HepG2 (cell line): ENCODE data around the gene AGT. TPM values are rescaled to one million over a fixed set of nuclear protein-coding genes. Genes with fewer than 3 reads are reported as not detected.

Experiments
- CEBPG ChIP-seq: IDR thresholded peaks from 2 replicates; pipeline ENCODE4 v1.6.1; 2016
- GMEB1 ChIP-seq: sonication (generic); formaldehyde crosslinking; IDR thresholded peaks from 2 replicates; pipeline ENCODE4 v1.5.1; 2020; ENCODE audit warnings: missing genetic modification reagents, mild to moderate bottlenecking, borderline replicate concordance
- IKZF5 ChIP-seq: IDR thresholded peaks from 2 replicates; pipeline ENCODE4 v1.6.1; 2018; ENCODE audit warnings: missing genetic modification reagents, mild to moderate bottlenecking, missing compliant biosample characterization
- ISX ChIP-seq: sonication (generic); formaldehyde crosslinking; conservative IDR thresholded peaks from 2 replicates; pipeline ENCODE4 v1.5.0; 2020; ENCODE audit warnings: missing genetic modification reagents
- MAFF ChIP-seq: IDR thresholded peaks from 2 replicates; pipeline ENCODE4 v1.6.1; 2011; ENCODE audit warnings: low read depth, low read length, improper control_type of control experiment
- NR2C2 ChIP-seq: sonication (generic); formaldehyde crosslinking; IDR thresholded peaks from 2 replicates; pipeline ENCODE4 v1.4.0; 2020; ENCODE audit warnings: missing genetic modification reagents, mild to moderate bottlenecking, moderate library complexity, borderline replicate concordance
- PBX3 ChIP-seq: sonication (generic); formaldehyde crosslinking; IDR thresholded peaks from 2 replicates; pipeline ENCODE4 v1.8.1; 2023; ENCODE audit warnings: missing genetic modification reagents, inconsistent platforms, borderline replicate concordance
- RAD51 ChIP-seq: fragments of 450-650 bp; IDR thresholded peaks from 2 replicates; pipeline ENCODE4 v1.6.1; 2016; ENCODE audit warnings: borderline replicate concordance
- RXRB ChIP-seq: IDR thresholded peaks from 2 replicates; pipeline ENCODE4 v1.6.1; 2016; ENCODE audit warnings: borderline replicate concordance, missing genetic modification reagents, missing compliant biosample characterization
- SOX13 ChIP-seq, 3 experiments: fragments of 450-650 bp in 1 of 3; sonication (generic) in 1 of 3; formaldehyde crosslinking in 1 of 3; IDR thresholded peaks in 2 of 3; conservative IDR thresholded peaks in 1 of 3; 2 replicates each; pipeline versions ENCODE4 v1.5.0 to v1.6.1; 2016 to 2020; ENCODE audit warnings: antibody characterized with exemption in 1 of 3, mild to moderate bottlenecking in 1 of 3, missing compliant biosample characterization in 1 of 3, missing genetic modification reagents in 1 of 3, moderate library complexity in 1 of 3
- SOX5 ChIP-seq: IDR thresholded peaks from 2 replicates; pipeline ENCODE4 v1.6.1; 2016; ENCODE audit warnings: borderline replicate concordance
- SRSF1 ChIP-seq: fragments of 200-400 bp; formaldehyde crosslinking; optimal IDR thresholded peaks from 2 replicates; pipeline ENCODE3; 2017; ENCODE audit warnings: mild to moderate bottlenecking, low read depth, low read length, moderate library complexity
- TEF ChIP-seq: sonication (generic); formaldehyde crosslinking; IDR thresholded peaks from 2 replicates; pipeline ENCODE4 v1.5.0; 2020; ENCODE audit warnings: missing genetic modification reagents
- ZBTB43 ChIP-seq: sonication (generic); formaldehyde crosslinking; conservative IDR thresholded peaks from 2 replicates; pipeline ENCODE4 v1.4.0; 2020; ENCODE audit warnings: missing genetic modification reagents
- ZNF138 ChIP-seq: sonication (generic); formaldehyde crosslinking; IDR thresholded peaks from 2 replicates; pipeline ENCODE4 v1.5.0; 2020; ENCODE audit warnings: mild to moderate bottlenecking, low read depth, missing genetic modification reagents
- ZNF207 ChIP-seq: fragments of 450-650 bp; IDR thresholded peaks from 2 replicates; pipeline ENCODE4 v1.6.1; 2016; ENCODE audit warnings: antibody characterized with exemption, borderline replicate concordance
- ZNF354B ChIP-seq: sonication (generic); formaldehyde crosslinking; IDR thresholded peaks from 2 replicates; pipeline ENCODE4 v1.8.0; 2022; ENCODE audit warnings: mild to moderate bottlenecking, missing genetic modification reagents
- ZNF414 ChIP-seq: sonication (generic); formaldehyde crosslinking; IDR thresholded peaks from 2 replicates; pipeline ENCODE4 v1.5.0; 2020; ENCODE audit warnings: missing genetic modification reagents
- ZNF562 ChIP-seq: sonication (generic); formaldehyde crosslinking; IDR thresholded peaks from 2 replicates; pipeline ENCODE4 v1.8.0; 2022; ENCODE audit warnings: missing genetic modification reagents, borderline replicate concordance
- polyA plus RNA-seq, 8 experiments: library from polyadenylated mRNA; depleted of rRNA in 3 of 8; stranded (reverse) in 7 of 8; unstranded in 1 of 8; fragments of >200 nt; fragmentation: Illumina TruSeq in 4 of 8; extraction: Trizol in 4 of 8; gene quantifications; 2 replicates each; pipeline versions ENCODE4 v1.2.1 to v1.2.3, GENCODE V29; 2011 to 2016; ENCODE audit warnings: low read depth in 4 of 8, missing spikeins in 1 of 8, mixed read lengths in 1 of 8; ENCODE audit not compliant: insufficient read depth in 1 of 8
- total RNA-seq, 5 experiments: library from RNA; depleted of rRNA; stranded (reverse); fragments of >200 nt; fragmentation: Illumina TruSeq; extraction: Trizol; gene quantifications; 2 replicates each; pipeline ENCODE4 v1.2.3, GENCODE V29; 2016; ENCODE audit warnings: low read depth in 1 of 5

Gene AGT
- total and polyA plus RNA-seq, 2 of the 13 experiments (the other 11 are each of a cell fraction or from before 2014, with no cell fraction given) = 892 to 2,071 TPM

GRCh38 chr1:230702934-230703678 is 10.8 kb downstream of the AGT start (continued):
- TF ChIP-seq ZNF354B (CRISPR knock-in tag) = 0 out of 2 replicates have a peak, but pooled peaks have one; percentile 87
- TF ChIP-seq SOX5 (CRISPR knock-in tag) = peak; percentile 92
- no peak for TF ChIP-seq ISX
- no peak for TF ChIP-seq ZNF138 (CRISPR knock-in tag)
- TF ChIP-seq TEF (CRISPR knock-in tag) = 0 out of 2 replicates have a peak, but pooled peaks have one; percentile 64
- peak; percentile 88 for TF ChIP-seq NR2C2
- no peak for TF ChIP-seq ZNF207
- TF ChIP-seq CEBPG (CRISPR knock-in tag) = peak; percentile 72
- TF ChIP-seq ZNF562 (CRISPR knock-in tag) = peak; percentile 47; the same call in 1 of the 2 replicates
- TF ChIP-seq RXRB (CRISPR knock-in tag) = peak; percentile 95
- no peak for TF ChIP-seq GMEB1 (CRISPR knock-in tag)
- TF ChIP-seq SOX13 (IDR thresholded peaks at IDR 0.05) = peak; percentile 45; the same call in 1 of the 2 replicates
- peak in 1 of 2 experiments; percentile 92; a peak in 2 of 4 replicates for TF ChIP-seq SOX13 (CRISPR knock-in tag; conservative IDR thresholded peaks at IDR 0.05 in 1 of 2, IDR thresholded peaks at IDR 0.05 in 1 of 2)
- TF ChIP-seq PBX3 (CRISPR knock-in tag) = peak; percentile 67; the same call in 1 of the 2 replicates
- peak; percentile 53 for TF ChIP-seq MAFF
- TF ChIP-seq IKZF5 (CRISPR knock-in tag) = peak; percentile 93
- TF ChIP-seq SRSF1 = peak; percentile 71
- no peak for TF ChIP-seq RAD51
- peak; percentile 96 for TF ChIP-seq ZBTB43
- 0 out of 2 replicates have a peak, but pooled peaks have one; percentile 42 for TF ChIP-seq ZNF414
